Activated CD4-positive, alpha-beta T cell treated with anti-CD3 and anti-CD28 coated beads for 4 hours (primary cell): Measurements from ENCODE around the gene NAT8L.

ENCODE experiments used
- DNase-seq, 2 donors: peaks; one replicate each; pipeline ENCODE4 v3.0.0-alpha.2; 2020

Gene NAT8L

DNA sequence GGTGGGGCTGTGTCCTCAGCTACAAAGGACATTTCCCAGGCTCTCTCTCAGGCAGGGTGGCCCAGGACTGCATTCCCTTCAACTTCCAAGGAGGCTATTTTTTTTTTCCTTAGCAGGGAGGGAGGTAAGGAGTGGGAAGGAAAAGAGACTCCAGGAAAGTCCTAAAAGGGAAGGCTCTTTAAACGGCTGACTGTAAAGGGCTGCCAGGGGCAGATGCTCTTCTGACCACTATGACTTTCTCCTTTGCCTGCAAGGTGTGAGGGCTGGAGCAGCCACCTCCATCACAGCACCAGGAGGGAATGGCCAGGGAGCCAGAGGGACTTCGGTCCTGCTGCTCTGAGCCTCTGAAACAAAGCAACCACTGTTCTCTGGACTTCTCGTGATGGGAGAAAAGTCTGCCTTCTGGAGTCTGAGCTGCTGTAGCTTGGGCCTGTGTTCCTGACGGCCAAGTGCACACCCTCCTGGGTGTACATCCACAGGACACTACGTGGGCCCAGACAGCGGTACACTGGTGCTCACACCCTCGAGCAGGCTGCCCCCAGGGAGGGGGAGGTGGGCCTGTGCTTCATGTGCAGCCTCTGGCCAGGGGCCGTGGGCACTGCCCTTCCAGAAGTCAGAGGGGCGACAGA, 17.9 kb downstream of the NAT8L start:
- DNase-seq, result no peak

DNA sequence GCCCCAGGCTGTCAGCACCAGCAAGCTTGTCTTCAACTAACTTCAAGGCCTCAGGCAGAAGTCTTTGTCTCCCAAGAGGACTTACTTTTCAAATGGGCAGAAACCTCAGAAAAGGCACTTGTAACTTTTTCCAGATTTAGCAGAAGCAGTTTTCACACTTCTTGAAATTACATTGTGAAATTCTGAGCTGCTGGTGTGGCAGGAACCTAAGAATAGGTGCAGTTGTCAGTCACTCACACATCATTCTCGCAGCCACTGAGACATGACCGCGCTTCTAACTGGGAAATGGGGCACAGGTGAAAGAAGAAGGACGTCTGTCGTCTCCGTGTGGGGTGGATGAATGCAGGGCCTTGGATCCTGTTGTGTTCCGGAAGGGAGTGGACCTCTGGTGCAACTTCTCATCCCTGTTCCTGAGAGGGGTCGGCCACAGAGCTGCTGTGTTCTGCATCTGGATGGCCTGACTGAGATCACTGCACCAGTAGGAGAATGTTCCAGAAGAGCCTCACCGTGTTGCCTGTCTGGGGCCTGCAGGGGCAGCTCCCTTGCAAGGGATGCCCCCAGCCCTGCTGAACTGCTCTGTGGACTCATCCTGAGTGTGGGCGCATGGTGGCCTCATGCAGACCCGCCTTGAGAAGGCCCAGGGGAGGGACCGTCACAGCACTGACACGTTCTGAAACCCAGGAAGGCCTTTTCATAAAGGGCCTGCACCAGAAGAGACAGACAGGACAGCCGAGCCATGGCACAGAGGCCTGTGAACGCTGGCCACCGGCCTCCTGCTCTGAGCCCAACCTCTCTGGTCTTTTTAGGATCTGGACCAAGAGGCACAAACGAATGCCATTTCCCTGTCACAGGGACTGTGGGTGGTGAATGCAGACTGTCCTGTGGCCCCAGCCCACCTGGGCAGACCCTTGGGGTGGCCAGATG, 18.7 kb downstream of the NAT8L start:
- DNase-seq, result no peak

DNA sequence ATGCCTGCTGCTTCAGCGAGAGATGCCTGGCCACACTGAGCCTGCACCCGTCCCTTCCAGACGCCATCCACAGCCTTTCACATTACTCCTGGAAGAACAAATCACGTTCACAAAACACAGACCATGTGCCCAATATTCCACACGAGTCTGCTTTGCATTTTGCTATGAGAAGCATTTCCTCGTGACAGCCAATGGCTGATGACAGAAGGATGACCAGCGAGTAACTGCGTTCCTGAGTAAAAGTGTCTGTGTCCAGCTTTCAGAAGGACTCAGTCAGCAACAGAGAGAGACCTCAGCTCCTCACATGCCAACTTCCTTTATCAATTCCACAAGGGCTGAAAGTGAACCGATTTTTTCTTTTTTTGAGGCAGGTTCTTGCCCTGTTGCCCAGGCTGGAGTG, 19.5 kb downstream of the NAT8L start:
- DNase-seq, result no peak

DNA sequence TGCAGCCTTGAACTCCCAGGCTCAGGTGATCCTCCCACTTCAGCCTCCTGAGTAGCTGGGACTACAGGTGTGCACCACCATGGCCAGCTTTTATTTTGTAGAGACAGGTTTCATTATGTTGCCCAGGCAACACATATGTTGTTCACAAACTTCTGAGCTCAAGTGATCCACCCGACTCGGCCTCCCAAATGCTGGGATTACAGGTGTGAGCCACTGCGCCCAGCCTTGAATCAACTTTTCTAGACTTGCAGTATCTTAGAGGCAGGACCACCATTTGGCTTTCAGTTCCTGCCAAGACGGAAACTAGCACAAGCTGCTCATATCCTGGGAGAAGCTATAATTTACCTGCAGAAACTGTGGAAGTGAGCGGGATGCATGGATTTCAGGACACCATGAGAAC, 19.9 kb downstream of the NAT8L start:
- DNase-seq, result no peak

DNA sequence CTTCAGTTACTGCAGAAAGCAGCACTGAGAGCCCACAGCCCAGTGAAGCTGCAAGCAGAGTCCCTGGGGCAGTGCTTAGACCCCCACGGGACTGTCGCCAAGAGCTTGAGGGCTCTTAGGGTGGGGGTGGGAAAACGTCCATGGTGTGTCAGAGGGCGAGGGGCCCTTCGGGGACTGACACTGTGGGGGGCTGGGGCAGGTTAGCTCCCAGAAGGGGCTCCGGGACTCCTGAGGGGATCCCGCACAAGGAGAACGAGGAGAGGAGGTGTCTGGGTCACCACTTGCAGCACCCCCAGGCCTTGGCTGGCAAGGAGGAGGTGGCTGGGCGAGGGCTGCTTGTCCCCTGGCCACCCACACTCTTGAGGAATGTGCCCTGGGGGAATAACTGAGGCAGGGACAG, 20.8 kb downstream of the NAT8L start:
- DNase-seq, result no peak

DNA sequence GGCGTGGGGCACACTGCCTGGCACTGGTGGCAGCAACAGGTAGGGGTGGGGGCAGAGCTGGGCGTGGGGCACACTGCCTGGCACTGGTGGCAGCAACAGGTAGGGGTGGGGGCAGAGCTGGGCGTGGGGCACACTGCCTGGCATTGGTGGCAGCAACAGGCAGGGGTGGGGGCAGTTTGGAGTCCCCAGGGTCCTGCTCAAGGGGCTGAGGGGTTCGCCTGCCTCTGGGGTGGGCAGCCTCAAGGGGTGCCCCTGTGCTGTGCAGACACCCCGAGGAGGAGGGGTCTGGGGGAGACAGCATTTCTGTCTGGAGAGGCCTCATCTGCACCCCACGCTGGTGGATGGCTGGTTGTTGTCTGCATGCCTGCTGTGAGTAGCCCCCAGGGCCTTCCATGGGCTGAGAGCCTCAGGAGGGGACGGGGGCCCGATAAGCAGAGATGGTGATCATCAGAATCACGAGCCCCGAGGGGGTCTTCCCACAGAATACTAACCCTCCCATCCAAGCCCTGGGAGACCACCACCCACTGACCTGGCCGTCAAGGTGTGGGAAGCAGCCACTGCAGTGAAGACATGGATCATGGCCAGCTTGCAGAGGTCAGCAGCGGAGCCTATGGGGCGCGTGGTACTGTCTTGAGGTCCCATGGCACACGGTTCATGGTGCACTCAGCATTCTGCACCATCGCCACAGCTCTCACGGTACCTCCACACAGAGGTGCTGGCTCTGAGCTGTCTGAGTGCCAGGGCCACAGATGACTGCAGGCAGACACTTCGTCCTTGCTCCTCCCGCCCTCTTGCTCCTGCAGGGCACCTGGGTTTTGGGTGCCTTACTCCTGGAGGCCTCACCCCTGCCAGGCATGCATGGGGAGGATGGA, 21.5 kb downstream of the NAT8L start:
- no peak for DNase-seq

DNA sequence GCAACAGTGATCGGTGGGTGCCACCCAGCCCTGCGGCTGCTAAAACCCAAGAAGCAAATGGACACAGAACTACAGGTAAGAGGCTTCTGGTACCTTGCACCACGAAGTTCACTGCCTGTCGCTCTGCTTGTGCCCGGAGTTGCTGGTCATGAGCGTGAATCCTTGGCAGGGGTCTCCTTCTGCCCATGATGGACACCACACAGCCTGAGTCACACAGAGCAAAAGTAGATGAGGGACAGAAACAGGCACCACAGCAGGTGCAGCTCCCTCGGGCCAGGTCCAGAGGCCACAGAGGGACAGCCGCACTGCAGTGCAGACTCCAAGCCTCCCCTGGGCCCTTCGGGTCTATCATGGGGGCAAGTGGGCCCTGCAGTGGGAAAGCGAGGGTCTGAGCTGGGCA, 22.4 kb downstream of the NAT8L start:
- no peak for DNase-seq

DNA sequence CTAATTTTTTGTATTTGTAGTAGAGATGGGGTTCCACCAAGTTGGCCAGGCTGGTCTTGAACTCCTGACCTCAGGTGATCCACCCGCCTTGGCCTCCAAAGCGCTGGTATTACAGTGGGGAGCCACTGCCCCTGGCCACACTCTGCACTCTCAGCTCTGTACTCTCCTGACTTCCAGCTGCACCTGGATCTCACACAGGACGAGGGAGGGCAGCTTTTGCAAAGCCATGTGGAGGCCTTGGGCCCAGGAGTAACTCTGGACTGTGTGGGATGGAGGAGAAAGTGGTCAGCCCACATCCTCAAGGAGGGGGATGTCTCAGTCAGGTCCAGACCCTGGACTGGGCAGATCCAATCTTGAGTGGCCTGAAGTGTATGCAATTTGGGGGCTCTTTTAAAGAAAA, 23.0 kb downstream of the NAT8L start:
- no peak for DNase-seq

DNA sequence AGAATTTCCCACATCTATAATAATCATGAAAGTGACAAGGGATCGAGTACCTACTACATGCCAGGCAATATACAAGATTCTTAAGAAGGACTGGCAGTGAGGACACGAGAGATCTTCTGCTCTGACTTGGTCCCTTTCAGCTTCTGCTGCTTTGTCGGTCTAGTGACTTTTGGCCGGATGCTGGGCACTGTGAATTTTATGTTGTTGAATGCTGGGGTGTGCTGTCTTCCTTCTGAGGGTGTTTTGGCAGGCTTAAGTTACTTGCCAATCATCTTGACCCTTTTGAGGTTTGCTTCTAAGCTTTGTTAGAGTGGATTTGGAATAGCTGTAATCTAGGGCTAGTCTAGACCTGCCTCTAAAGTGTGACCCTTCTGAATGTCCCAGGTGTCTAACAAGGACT, 23.5 kb downstream of the NAT8L start:
- no peak for DNase-seq

DNA sequence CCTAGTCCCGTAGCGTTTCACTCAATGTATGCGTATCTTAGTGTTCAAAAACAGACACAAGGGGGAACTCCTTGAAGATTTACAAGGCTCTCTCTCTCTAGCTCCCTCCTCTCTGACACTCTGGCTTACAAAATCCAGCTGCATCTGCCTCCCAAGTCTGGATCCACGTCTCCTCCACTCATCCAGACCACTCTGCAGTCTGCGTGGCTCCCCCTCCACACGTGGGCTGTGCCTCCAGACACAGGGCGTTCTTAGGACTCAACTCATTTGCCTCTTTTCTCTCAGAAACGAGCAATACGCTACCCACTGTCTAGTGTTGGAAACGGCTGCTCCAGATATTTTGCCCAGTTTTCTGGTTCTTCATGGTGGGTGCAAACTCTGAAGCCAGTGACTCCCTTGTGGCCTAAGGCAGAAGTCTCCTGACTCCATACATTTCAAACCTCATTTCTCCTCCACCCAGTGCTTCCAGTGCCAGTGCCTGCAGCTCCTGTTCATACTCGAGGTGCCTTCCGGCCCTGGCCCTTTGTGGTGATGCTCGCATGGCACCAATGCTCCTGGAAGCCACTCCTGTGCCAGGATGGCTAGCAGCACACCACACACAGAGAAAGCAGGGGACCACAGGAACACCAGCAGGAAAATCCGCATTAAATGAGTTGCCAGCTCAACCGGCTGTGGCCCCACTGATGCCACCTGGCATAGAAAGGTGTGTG, 24.1 kb downstream of the NAT8L start:
- no peak for DNase-seq

DNA sequence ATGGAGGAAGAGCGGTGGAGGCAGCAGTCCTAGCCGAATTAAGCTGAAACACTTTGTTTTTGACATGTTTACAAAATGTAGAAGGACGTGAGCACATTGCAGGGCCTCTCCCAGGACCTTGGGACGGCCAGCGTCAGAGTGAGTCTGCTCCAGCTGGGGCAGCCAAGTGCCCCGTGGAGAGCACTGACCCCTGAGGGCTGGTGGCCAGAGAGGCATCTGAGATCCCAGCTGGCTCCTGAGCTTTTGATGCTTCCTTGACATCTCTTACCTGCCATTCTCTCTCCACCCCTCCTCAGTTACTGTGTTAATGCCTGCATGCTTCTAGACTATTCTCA, 24.7 kb downstream of the NAT8L start:
- no peak for DNase-seq

DNA sequence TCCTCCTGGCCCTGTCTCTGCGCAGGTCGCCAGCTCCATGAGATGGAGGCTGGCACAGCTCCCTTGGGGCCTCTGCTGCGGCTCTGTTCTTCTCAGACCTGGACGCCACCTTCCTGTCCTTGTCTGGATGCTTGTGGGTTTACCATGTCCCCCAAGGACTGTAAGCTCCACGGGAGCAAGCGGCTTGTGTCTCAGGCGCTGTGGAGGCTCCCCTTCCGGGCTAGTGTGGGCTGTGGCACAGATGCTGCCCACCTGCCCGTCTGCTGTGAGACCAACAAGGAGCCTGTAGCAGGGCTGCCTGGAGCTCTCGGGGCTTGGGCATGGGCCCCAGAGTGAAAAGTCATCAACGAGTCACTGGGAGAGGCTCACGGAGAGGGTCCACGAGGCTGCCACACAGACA, 25.2 kb downstream of the NAT8L start:
- no peak for DNase-seq

DNA sequence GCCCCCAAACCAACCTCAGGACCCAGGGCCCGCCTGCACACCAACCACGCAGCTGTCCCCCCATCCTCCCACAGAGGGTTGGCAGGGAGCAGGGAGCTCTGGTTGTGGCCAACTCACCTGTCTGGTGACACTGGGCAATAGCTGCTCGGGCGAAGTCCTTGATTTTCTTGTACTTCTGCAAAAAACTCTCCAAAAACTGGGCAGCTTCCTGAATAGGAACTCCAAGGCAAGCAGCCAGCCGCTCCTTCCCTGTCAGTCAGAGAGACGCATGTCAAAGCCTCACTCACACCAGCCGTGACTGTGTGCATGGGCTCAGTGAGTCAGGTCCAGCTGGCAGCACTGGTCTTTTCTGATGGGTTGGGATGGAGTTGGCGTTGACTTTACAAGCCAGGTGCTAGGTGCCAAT, 26.4 kb downstream of the NAT8L start:
- DNase-seq, result no peak

DNA sequence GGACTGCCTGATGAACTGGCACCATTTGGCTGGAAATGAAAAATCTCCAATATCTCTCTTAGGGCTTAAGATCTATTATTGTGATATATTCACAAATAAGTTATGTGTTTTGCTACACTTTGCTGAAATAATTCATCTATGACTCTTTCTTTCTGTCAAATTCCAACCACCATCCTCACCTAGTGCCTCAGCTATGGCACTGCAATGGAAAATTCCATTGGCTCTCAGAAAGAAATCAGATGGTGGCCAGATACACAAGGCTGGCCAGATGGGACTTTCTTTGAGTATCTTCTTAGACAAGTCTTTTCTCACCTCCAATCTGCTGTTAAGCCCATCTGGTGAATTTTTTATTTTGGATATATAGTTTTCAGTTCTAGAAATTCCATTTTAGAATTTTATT, 28.0 kb downstream of the NAT8L start:
- DNase-seq, result no peak

DNA sequence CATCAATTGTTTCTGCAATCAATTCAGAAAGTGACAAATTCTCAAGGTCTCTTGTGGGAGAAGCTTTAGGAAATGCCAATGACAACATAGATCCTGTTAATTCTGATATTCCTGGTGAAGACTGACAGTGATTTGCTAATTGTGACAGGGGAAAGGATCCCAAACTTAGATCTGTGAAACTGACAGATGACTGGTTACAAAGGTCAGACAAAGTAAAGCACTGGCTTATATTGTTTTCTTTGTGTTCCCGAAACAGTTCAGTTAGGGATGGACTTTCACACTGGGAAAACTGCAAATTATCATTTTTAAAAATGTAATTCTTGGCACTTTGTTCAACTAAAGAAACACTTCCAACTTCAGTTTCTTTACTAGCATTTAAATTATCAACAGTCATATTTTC, 30.1 kb downstream of the NAT8L start:
- no peak for DNase-seq

DNA sequence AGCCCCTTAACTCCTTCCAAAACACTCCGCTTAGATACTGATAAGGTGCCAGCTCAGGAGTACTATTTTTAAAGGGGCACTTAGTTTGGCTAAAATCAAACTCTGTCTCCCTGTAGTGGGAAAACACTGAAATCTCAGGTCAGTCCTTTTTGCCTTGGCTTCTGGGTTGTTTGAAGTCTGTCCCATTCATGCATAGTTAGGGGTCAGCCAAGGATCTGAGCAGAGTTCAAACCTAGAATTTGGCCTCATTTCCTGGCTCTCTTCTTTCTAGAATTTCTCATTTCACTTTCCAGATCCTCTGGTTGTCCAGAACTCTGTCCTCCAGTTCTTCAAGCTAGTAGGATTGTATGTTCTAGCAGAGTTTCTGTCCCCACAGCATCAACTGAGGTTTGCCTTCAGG, 31.5 kb downstream of the NAT8L start:
- no peak for DNase-seq

DNA sequence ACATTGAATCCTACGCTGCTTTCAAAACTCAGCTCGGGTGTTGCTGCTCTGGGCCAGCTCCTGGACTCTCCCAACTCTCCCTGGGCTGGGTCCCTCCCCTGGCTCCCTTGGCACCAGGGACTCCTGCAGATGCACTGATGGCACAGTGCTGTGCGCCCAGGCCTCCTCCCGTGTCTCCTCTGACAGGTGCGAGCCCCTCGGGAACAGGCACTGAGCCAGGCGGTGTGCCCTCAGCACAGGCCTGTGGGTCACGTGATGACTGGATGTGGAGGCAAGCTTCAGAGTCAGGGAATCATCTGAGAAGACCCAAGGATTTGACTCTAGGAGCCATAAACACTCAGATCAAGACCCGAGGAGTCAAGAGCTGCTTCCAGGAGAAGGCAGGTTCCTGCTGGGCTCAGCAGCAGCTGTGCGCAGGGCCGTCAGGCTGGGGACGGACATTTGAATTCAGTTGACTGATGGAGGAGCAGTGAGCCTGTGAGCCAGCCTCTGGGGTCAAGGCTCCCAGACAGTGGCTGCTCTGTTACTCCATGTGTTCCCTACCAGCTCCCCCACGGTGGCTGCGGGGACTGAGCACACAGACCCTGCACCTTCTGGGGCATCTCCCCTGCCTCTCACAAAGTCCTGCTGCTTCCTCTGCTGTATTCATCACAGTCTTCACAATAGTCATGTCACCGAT, 33.0 kb downstream of the NAT8L start:
- no peak for DNase-seq

DNA sequence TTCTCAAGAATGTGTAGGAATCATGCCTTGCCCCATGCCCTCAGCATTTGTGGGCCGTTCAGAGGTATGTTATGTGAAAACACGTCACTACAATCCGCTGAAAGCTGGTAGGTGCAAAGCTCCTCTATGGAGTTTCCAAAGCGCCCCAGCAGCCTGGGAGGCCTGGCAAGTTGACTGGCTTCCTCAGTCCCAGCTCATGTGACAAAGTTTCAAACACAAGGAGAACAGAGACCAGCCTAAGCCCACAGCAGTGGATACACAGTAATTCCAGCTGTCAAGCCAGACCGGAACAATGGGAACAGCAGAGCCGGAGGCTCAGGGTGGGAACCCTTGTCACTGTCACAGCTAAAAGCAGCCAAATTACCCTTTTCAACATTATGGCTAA, 33.5 kb downstream of the NAT8L start:
- DNase-seq, result no peak

DNA sequence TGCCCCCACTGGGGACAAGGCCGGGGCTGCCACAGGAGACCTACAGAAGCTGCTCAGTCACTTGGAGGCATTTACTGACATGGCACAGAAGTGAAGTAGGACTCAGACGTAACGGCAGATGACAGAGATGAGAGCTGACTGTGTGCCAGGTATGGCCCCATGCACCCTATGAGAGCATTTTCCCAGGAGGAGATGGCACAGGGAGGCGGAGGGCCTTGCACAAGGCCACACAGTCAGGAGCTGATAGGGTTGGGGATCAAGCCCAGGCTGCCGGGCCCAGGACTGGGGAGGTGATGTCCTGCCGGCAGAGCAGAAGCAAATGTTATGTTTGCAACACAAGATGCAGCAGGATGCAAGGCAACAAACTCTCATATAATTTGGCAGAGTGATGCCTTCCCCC, 34.1 kb downstream of the NAT8L start:
- no peak for DNase-seq

DNA sequence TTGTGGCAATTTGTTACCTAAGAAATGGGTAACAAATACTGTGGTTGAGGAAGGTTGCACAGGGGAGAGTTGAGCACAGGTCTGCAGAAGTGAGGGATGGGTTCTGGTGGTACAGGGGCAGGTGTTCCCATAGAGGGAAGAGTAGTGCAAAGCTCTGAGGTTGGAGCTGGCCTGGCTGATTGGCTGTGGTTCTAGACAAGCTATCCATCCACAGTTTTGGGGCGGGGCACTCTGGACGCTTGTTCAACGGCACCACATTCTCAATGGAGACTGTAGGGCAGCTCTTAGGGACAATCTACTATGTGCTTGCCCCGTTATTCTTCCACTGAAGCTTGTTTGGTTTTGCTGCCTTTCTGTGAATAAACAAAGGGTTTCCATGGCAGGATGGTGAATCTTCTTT, 35.4 kb downstream of the NAT8L start:
- no peak for DNase-seq

DNA sequence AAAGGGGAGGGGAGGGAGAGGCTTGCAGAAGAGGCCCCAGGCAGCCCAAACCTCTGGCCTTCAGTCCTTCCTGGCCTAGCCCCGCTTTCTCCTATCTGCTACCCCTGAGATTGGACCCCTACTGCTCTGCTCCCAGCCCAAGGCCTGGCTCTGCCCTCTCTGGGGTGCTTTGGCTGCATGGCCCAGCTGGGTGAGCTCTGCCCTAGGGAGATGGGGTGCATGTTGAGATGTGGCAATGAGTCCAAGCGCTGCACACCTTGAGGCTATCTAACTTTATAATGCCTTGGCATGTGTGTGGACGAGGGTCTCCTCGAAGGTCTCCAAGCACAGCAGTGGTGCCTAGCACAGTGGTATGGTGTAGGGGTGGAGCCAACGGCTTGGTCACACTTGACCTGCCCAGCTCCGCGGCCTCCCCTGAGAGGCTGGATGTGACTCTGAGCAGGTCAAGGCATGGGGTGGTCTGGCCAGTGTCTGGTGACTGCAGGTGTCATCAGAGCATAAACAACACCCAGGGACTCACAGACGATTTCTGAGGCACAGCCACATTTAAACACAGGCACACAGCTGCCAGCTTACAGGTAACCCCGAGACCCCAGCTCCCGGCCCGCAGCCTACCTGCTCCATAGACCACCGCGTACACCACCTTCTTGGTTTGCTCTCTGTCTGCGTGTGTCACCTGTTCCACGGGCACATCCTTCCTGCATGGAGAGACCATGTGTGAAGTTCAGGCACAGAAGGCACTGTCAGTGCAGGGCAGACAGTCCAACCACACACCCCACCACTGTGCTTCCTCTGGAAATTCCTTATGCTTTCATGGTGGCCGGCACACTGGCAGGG, 36.3 kb downstream of the NAT8L start:
- DNase-seq, result no peak
